H1 (cell line): ENCODE results near the gene SSTR5. TPM values are rescaled to one million over a fixed set of nuclear protein-coding genes. Genes with fewer than 3 reads are reported as not detected.

Source experiments
- CTCF ChIA-PET: fragments of 300-600 bp; sonication (Branson Sonifier 250); formaldehyde crosslinking; loops from one replicate; lab custom pipeline; 2021; ENCODE audit not compliant: partially characterized antibody; lab: Charles Lee
- POLR2A ChIA-PET: fragments of 300-600 bp; sonication (Branson Sonifier 250); formaldehyde crosslinking; loops from one replicate; lab custom pipeline; 2021; ENCODE audit warnings: inconsistent platforms; ENCODE audit not compliant: partially characterized antibody; lab: Charles Lee
- DNase-seq, 2 experiments: peaks; one replicate each; pipeline versions ENCODE4 v3.0.0 to v3.0.0-alpha.2; 2010 to 2022; ENCODE audit warnings: low spot score in 2 of 2, low read depth in 1 of 2, mixed read lengths in 1 of 2
- FAIRE-seq: peaks from 2 replicates; lab custom pipeline; 2011; peaks lifted over from hg19 to GRCh38; lab: Jason Lieb, UNC
- H2AFZ ChIP-seq: 2 replicates; pipeline ENCODE4 v1.8.1; 2012; ENCODE audit warnings: low read length, inconsistent platforms
- H2AK5ac ChIP-seq: 2 replicates; pipeline ENCODE4 v1.6.1; 2013; ENCODE audit warnings: low read depth, low read length
- H2BK120ac ChIP-seq: replicated peaks from 2 replicates; pipeline ENCODE3; 2013; ENCODE audit warnings: low read depth, low read length, inconsistent platforms
- H2BK12ac ChIP-seq: 2 replicates; pipeline ENCODE4 v1.6.1; 2013; ENCODE audit warnings: low read depth, low read length
- H2BK15ac ChIP-seq: 2 replicates; pipeline ENCODE4 v1.6.1; 2013; ENCODE audit warnings: low read length
- H2BK20ac ChIP-seq: 2 replicates; pipeline ENCODE4 v1.6.1; 2013; ENCODE audit warnings: low read length
- H2BK5ac ChIP-seq: 2 replicates; pipeline ENCODE4 v1.6.1; 2013; ENCODE audit warnings: low read depth, low read length
- H3K14ac ChIP-seq: 2 replicates; pipeline ENCODE4 v1.6.1; 2013; ENCODE audit warnings: inconsistent platforms; ENCODE audit not compliant: insufficient read length
- H3K18ac ChIP-seq: 2 replicates; pipeline ENCODE4 v1.6.1; 2013; ENCODE audit warnings: low read length; ENCODE audit errors: extremely low read depth
- H3K23ac ChIP-seq: 2 replicates; pipeline ENCODE4 v1.6.1; 2013; ENCODE audit warnings: inconsistent platforms; ENCODE audit not compliant: insufficient read length
- H3K23me2 ChIP-seq: 2 replicates; pipeline ENCODE4 v1.6.1; 2013; ENCODE audit warnings: low read depth, low read length
- H3K27ac ChIP-seq: 2 replicates; pipeline ENCODE4 v1.6.1; 2011; ENCODE audit warnings: low read depth, low read length, inconsistent platforms
- H3K27me3 ChIP-seq, 4 experiments: replicated peaks in 1 of 4; 1 replicate in 1 of 4; 2 replicates in 3 of 4; pipeline versions ENCODE4 v1.6.1 to v1.8.1; 2011 to 2013; ENCODE audit warnings: low read length in 3 of 4, mild to moderate bottlenecking in 3 of 4, inconsistent platforms in 2 of 4, mixed read lengths in 2 of 4, moderate library complexity in 1 of 4; ENCODE audit not compliant: control insufficient read depth in 3 of 4, insufficient read depth in 3 of 4; ENCODE audit errors: extremely low read depth in 1 of 4
- H3K36me3 ChIP-seq, 4 experiments: 2 replicates each; pipeline versions ENCODE4 v1.6.1 to v1.8.1; 2011 to 2013; ENCODE audit warnings: mild to moderate bottlenecking in 4 of 4, low read length in 3 of 4, moderate library complexity in 2 of 4, control low read depth in 1 of 4, inconsistent platforms in 1 of 4; ENCODE audit not compliant: insufficient read depth in 4 of 4, control insufficient read depth in 2 of 4
- H3K4ac ChIP-seq: replicated peaks from 2 replicates; pipeline ENCODE3; 2013; ENCODE audit warnings: low read length, low read depth, mixed read lengths, inconsistent platforms; ENCODE audit not compliant: insufficient read length
- H3K4me1 ChIP-seq, 4 experiments: replicated peaks in 1 of 4; 1 replicate in 1 of 4; 2 replicates in 3 of 4; pipeline versions ENCODE4 v1.6.1 to v1.8.1; 2011 to 2013; ENCODE audit warnings: low read length in 3 of 4, inconsistent platforms in 2 of 4, mixed read lengths in 1 of 4; ENCODE audit not compliant: insufficient read depth in 4 of 4, control insufficient read depth in 3 of 4
- H3K4me2 ChIP-seq, 2 experiments: 2 replicates each; pipeline versions ENCODE4 v1.6.1 to v1.8.1; 2011 to 2013; ENCODE audit warnings: low read depth in 2 of 2, low read length in 2 of 2, control low read depth in 1 of 2, inconsistent platforms in 1 of 2, mild to moderate bottlenecking in 1 of 2; ENCODE audit not compliant: insufficient read depth in 1 of 2
- H3K4me3 ChIP-seq, 4 experiments: fragments of 200-600, 300-600 bp in 1 of 4; sonication (generic), shearing (Covaris generic), sonication (Bioruptor Twin) in 1 of 4; 2 replicates each; pipeline versions ENCODE4 v1.5.1 to v1.8.1; 2011 to 2016; ENCODE audit warnings: low read length in 4 of 4, low read depth in 3 of 4, control low read depth in 2 of 4, inconsistent platforms in 2 of 4, mild to moderate bottlenecking in 2 of 4, mixed read lengths in 1 of 4, moderate library complexity in 1 of 4; ENCODE audit not compliant: insufficient read depth in 2 of 4; ENCODE audit errors: extremely low read depth in 1 of 4
- H3K56ac ChIP-seq: replicated peaks from 2 replicates; pipeline ENCODE3; 2013; ENCODE audit warnings: low read depth, mild to moderate bottlenecking, mixed read lengths, low read length, inconsistent platforms; ENCODE audit not compliant: insufficient read length
- H3K79me1 ChIP-seq: 2 replicates; pipeline ENCODE4 v1.6.1; 2013; ENCODE audit warnings: low read depth, low read length, control low read depth
- H3K79me2 ChIP-seq, 2 experiments: 2 replicates each; pipeline versions ENCODE4 v1.6.1 to v1.8.1; 2012 to 2013; ENCODE audit warnings: low read length in 2 of 2, mild to moderate bottlenecking in 2 of 2, inconsistent platforms in 1 of 2; ENCODE audit not compliant: insufficient read depth in 2 of 2, control insufficient read depth in 1 of 2
- H3K9ac ChIP-seq, 4 experiments: replicated peaks in 1 of 4; 1 replicate in 1 of 4; 2 replicates in 3 of 4; pipeline versions ENCODE4 v1.6.1 to v1.8.1; 2011 to 2013; ENCODE audit warnings: low read depth in 3 of 4, low read length in 3 of 4, control low read depth in 2 of 4, mild to moderate bottlenecking in 2 of 4, moderate library complexity in 2 of 4, inconsistent platforms in 1 of 4; ENCODE audit errors: extremely low read depth in 1 of 4
- H3K9me3 ChIP-seq, 2 experiments: 2 replicates each; pipeline versions ENCODE4 v1.6.1 to v1.8.1; 2012 to 2013; ENCODE audit warnings: mild to moderate bottlenecking in 2 of 2, moderate library complexity in 2 of 2, control low read depth in 1 of 2, inconsistent platforms in 1 of 2, low read depth in 1 of 2, low read length in 1 of 2, mixed read lengths in 1 of 2; ENCODE audit not compliant: insufficient read depth in 2 of 2
- H4K20me1 ChIP-seq, 2 experiments: replicated peaks in 1 of 2; 2 replicates each; pipeline versions ENCODE3 to v1.8.1; 2011 to 2013; ENCODE audit warnings: inconsistent platforms in 2 of 2, low read length in 2 of 2, mild to moderate bottlenecking in 1 of 2; ENCODE audit not compliant: insufficient read depth in 2 of 2, control insufficient read depth in 1 of 2
- H4K5ac ChIP-seq: 2 replicates; pipeline ENCODE4 v1.6.1; 2013; ENCODE audit warnings: low read length, low read depth, mixed read lengths, inconsistent platforms; ENCODE audit not compliant: insufficient read length
- H4K8ac ChIP-seq: 2 replicates; pipeline ENCODE4 v1.8.0; 2013; ENCODE audit warnings: mild to moderate bottlenecking, moderate library complexity, low read length, inconsistent platforms; ENCODE audit not compliant: insufficient read depth; ENCODE audit errors: extremely low read depth
- H4K91ac ChIP-seq: replicated peaks from 2 replicates; pipeline ENCODE3; 2013; ENCODE audit warnings: low read length, mixed read lengths, inconsistent platforms; ENCODE audit not compliant: insufficient read length
- BRCA1 ChIP-seq: IDR thresholded peaks from 2 replicates; pipeline ENCODE4 v1.6.1; 2012; ENCODE audit warnings: low read depth, low read length, improper control_type of control experiment
- CREB1 ChIP-seq: IDR thresholded peaks from 2 replicates; pipeline ENCODE4 v1.6.1; 2012; ENCODE audit warnings: inconsistent platforms
- GABPA ChIP-seq: IDR thresholded peaks from 2 replicates; pipeline ENCODE4 v1.6.1; 2011; ENCODE audit warnings: mild to moderate bottlenecking, low read length, moderate library complexity, borderline replicate concordance; ENCODE audit not compliant: insufficient read depth
- GTF2F1 ChIP-seq: IDR thresholded peaks from 2 replicates; pipeline ENCODE4 v1.6.1; 2012; ENCODE audit warnings: low read depth, low read length, improper control_type of control experiment, borderline replicate concordance
- HDAC6 ChIP-seq: IDR thresholded peaks from one replicate; pipeline ENCODE4 v1.7.1; 2012; ENCODE audit warnings: low read depth, mild to moderate bottlenecking, inconsistent platforms, low read length, moderate library complexity
- KDM4A ChIP-seq: IDR thresholded peaks from one replicate; pipeline ENCODE4 v1.7.1; 2012; ENCODE audit warnings: low read depth, mild to moderate bottlenecking, moderate library complexity, low read length, inconsistent platforms; ENCODE audit not compliant: severe bottlenecking
- MAX ChIP-seq: IDR thresholded peaks from 2 replicates; pipeline ENCODE4 v1.6.1; 2012; ENCODE audit warnings: inconsistent platforms
- POLR2AphosphoS5 ChIP-seq: IDR thresholded peaks from 2 replicates; pipeline ENCODE4 v1.6.1; 2011; ENCODE audit warnings: low read depth, low read length
- POU5F1 ChIP-seq: IDR thresholded peaks from 2 replicates; pipeline ENCODE4 v1.6.1; 2011; ENCODE audit warnings: low read depth, mild to moderate bottlenecking, low read length, moderate library complexity
- RXRA ChIP-seq: IDR thresholded peaks from 2 replicates; pipeline ENCODE4 v1.6.1; 2011; ENCODE audit warnings: low read depth, mild to moderate bottlenecking, low read length, moderate library complexity; ENCODE audit not compliant: insufficient read depth
- TAF1 ChIP-seq: IDR thresholded peaks from 2 replicates; pipeline ENCODE4 v1.6.1; 2011; ENCODE audit warnings: mild to moderate bottlenecking, low read depth, low read length
- TBP ChIP-seq: IDR thresholded peaks from 2 replicates; pipeline ENCODE4 v1.6.1; 2011; ENCODE audit warnings: low read depth, low read length, improper control_type of control experiment
- ZNF274 ChIP-seq: IDR thresholded peaks from 2 replicates; pipeline ENCODE4 v1.7.0; 2012; ENCODE audit warnings: low read length, borderline replicate concordance; ENCODE audit errors: extremely low read depth
- WGBS, 2 experiments: shearing (Covaris generic) in 1 of 2; methylation state at CpG; one replicate each; pipeline versions ENCODE4 v1.1.6 to v1.1.7; 2013 to 2015; ENCODE audit warnings: low lambda C conversion rate in 2 of 2, mixed read lengths in 2 of 2, inconsistent platforms in 1 of 2, low coverage in 1 of 2, missing lambda C conversion rate in 1 of 2; ENCODE audit not compliant: insufficient replicate concordance in 2 of 2, insufficient coverage in 1 of 2, insufficient read length in 1 of 2; ENCODE audit errors: extremely low coverage in 1 of 2, missing lambda C conversion rate in 1 of 2; 5-methylcytosine and 5-hydroxymethylcytosine counted together
- polyA plus RNA-seq, 7 experiments: library from polyadenylated mRNA; depleted of rRNA in 3 of 7; stranded (reverse) in 5 of 7; unstranded in 2 of 7; fragments of >200 nt in 5 of 7; fragments of 200-250 nt in 2 of 7; gene quantifications; 1 replicate in 5 of 7; 2 replicates in 1 of 7; 4 replicates in 1 of 7; pipeline versions ENCODE4 v1.2.1 to v1.2.3, GENCODE V29; 2011 to 2013; ENCODE audit warnings: missing spikeins in 2 of 7, mixed read lengths in 2 of 7
- total RNA-seq: library from RNA; stranded (reverse); fragmentation: NEBNext Ultra II Directional; extraction: Animal tissue kit (Norgen Biotek cat#: 25700); gene quantifications from 2 replicates; pipeline ENCODE4 v1.2.1, GENCODE V29; 2021

Gene SSTR5
- total and polyA plus RNA-seq, 2 of the 8 experiments (the other 6 are each of a cell fraction or from before 2014, with no cell fraction given): 0.56 to 0.60 TPM

GRCh38 chr16:1048442-1049112 is 24.0 kb upstream of the SSTR5 start:
- Histone ChIP-seq H3K56ac (no peak overlapping the region), H3K27ac (no peak overlapping the region), H3K79me1 (no peaks in the 10 kb centered on the region), H4K91ac (no peak overlapping the region), H2BK120ac (no peak overlapping the region), H2BK12ac (0 out of 2 replicates have a peak overlapping the region, but pooled peaks have one; percentile 9), H2BK20ac (no peak overlapping the region), H3K4me1 (peaks cover 0 to 10% (median 5%) of the 10 kb centered on the region in 4 experiments; a peak in 6 of 7 replicates), H3K9ac (no peak overlapping the region), H4K5ac (no peak overlapping the region), H4K8ac (peak overlapping the region; percentile 88), H3K4ac (no peak overlapping the region), H3K9me3 (no peaks in the 10 kb centered on the region), H3K79me2 (no peaks in the 10 kb centered on the region), H3K23me2 (no peaks in the 10 kb centered on the region), H2AFZ (peak overlapping the region; percentile 75; the same call in 1 of the 2 replicates), H3K4me3 (peak overlapping the region in 1 of 4 experiments; percentile 46; a peak in 4 of 8 replicates), H3K27me3 (peaks cover 0 to 2% (median 0%) of the 10 kb centered on the region in 4 experiments; a peak in 2 of 7 replicates), H3K18ac (peak overlapping the region; percentile 83), H3K14ac (no peak overlapping the region), H3K4me2 (peak overlapping the region; percentile 44 to 67; a peak in 3 of 4 replicates), H2AK5ac (no peak overlapping the region), H3K23ac (no peak overlapping the region), H4K20me1 (no peaks in the 10 kb centered on the region), H2BK5ac (no peak overlapping the region), H2BK15ac (no peak overlapping the region), H3K36me3 (no peaks in the 10 kb centered on the region)
- DNase-seq (peak; percentile 41 to 81), FAIRE-seq (no peak)
- ChIA-PET POLR2A (interaction anchor here (0.6 kb wide), 1 partner anchor 12 kb away, joined by 3 read pairs; no protein-coding TSS in a partner anchor), CTCF (interaction anchor here (0.6 to 1.8 kb wide), 4 partner anchors 9 to 336 kb away, joined by 3 to 8 read pairs (median 3); no protein-coding TSS in a partner anchor)
- WGBS, 2 experiments: 27% methylated on average over 18 of the region's 37 CpGs; no CpG with 5 or more reads in 1 of the 2 experiments
- TF ChIP-seq GTF2F1 (no peak), TAF1 (0 out of 2 replicates have a peak, but pooled peaks have one; percentile 37), CREB1 (no peak; the same call in 1 of the 2 replicates), POLR2AphosphoS5 (no peak), KDM4A (peak; percentile 28), GABPA (peak; percentile 52; the same call in 1 of the 2 replicates), RXRA (no peak), MAX (no peak), BRCA1 (no peak), POU5F1 (no peak), TBP (no peak), ZNF274 (no peak), HDAC6 (no peak)
